HEK293 (cell line): Measurements from ENCODE around the gene CLDND1.

ENCODE experiments used
- FEZF1 ChIP-seq: fragments of 450-650 bp; formaldehyde crosslinking; IDR thresholded peaks from 2 replicates; pipeline ENCODE4 v1.5.1; 2016; ENCODE audit warnings: missing biosample characterization, missing genetic modification characterization
- SCRT2 ChIP-seq: fragments of 450-650 bp; formaldehyde crosslinking; IDR thresholded peaks from 2 replicates; pipeline ENCODE4 v1.5.1; 2016; ENCODE audit warnings: missing biosample characterization, missing genetic modification characterization
- ZBTB10 ChIP-seq: fragments of 450-650 bp; formaldehyde crosslinking; IDR thresholded peaks from 2 replicates; pipeline ENCODE4 v1.5.1; 2016; ENCODE audit warnings: missing biosample characterization, missing genetic modification characterization
- ZFP41 ChIP-seq: fragments of 450-650 bp; formaldehyde crosslinking; IDR thresholded peaks from 2 replicates; pipeline ENCODE4 v1.5.1; 2016; ENCODE audit warnings: missing biosample characterization, missing genetic modification characterization, borderline replicate concordance
- ZNF133 ChIP-seq: fragments of 450-650 bp; formaldehyde crosslinking; IDR thresholded peaks from 2 replicates; pipeline ENCODE4 v1.5.1; 2016; ENCODE audit warnings: missing biosample characterization, missing genetic modification characterization
- ZNF155 ChIP-seq: fragments of 450-650 bp; formaldehyde crosslinking; IDR thresholded peaks from 2 replicates; pipeline ENCODE4 v1.5.1; 2016; ENCODE audit warnings: missing biosample characterization, missing genetic modification characterization
- ZNF2 ChIP-seq: fragments of 450-650 bp; formaldehyde crosslinking; IDR thresholded peaks from 2 replicates; pipeline ENCODE4 v1.5.1; 2016; ENCODE audit warnings: missing biosample characterization, missing genetic modification characterization
- ZNF23 ChIP-seq: fragments of 450-650 bp; formaldehyde crosslinking; IDR thresholded peaks from 2 replicates; pipeline ENCODE4 v1.5.1; 2016; ENCODE audit warnings: missing biosample characterization, missing genetic modification characterization, borderline replicate concordance
- ZNF416 ChIP-seq: fragments of 450-650 bp; formaldehyde crosslinking; IDR thresholded peaks from 2 replicates; pipeline ENCODE4 v1.5.1; 2016; ENCODE audit warnings: missing biosample characterization, missing genetic modification characterization
- ZNF513 ChIP-seq: fragments of 450-650 bp; IDR thresholded peaks from 2 replicates; pipeline ENCODE4 v1.5.1; 2018; ENCODE audit warnings: missing biosample characterization, missing genetic modification characterization
- ZNF544 ChIP-seq: fragments of 450-650 bp; formaldehyde crosslinking; IDR thresholded peaks from 2 replicates; pipeline ENCODE4 v1.5.0; 2017; ENCODE audit warnings: missing biosample characterization, missing genetic modification characterization
- ZNF571 ChIP-seq: fragments of 450-650 bp; formaldehyde crosslinking; IDR thresholded peaks from 2 replicates; pipeline ENCODE4 v1.5.0; 2017; ENCODE audit warnings: missing biosample characterization, missing genetic modification characterization
- ZNF624 ChIP-seq: fragments of 450-650 bp; formaldehyde crosslinking; IDR thresholded peaks from 2 replicates; pipeline ENCODE4 v1.5.1; 2017; ENCODE audit warnings: missing biosample characterization, missing genetic modification characterization
- ZNF664 ChIP-seq: fragments of 450-650 bp; formaldehyde crosslinking; IDR thresholded peaks from 2 replicates; pipeline ENCODE4 v1.5.1; 2016; ENCODE audit warnings: missing biosample characterization, missing genetic modification characterization
- ZNF701 ChIP-seq: fragments of 450-650 bp; formaldehyde crosslinking; IDR thresholded peaks from 2 replicates; pipeline ENCODE4 v1.5.1; 2016; ENCODE audit warnings: missing biosample characterization, missing genetic modification characterization
- ZNF777 ChIP-seq: fragments of 450-650 bp; formaldehyde crosslinking; IDR thresholded peaks from 2 replicates; pipeline ENCODE4 v1.5.1; 2017; ENCODE audit warnings: missing biosample characterization, missing genetic modification characterization, borderline replicate concordance
- ZNF785 ChIP-seq: fragments of 450-650 bp; formaldehyde crosslinking; IDR thresholded peaks from 2 replicates; pipeline ENCODE4 v1.5.1; 2016; ENCODE audit warnings: missing biosample characterization, missing genetic modification characterization
- ZNF843 ChIP-seq: fragments of 450-650 bp; formaldehyde crosslinking; IDR thresholded peaks from 2 replicates; pipeline ENCODE4 v1.5.1; 2016; ENCODE audit warnings: missing biosample characterization, missing genetic modification characterization
- ZSCAN16 ChIP-seq: fragments of 450-650 bp; formaldehyde crosslinking; IDR thresholded peaks from 2 replicates; pipeline ENCODE4 v1.5.1; 2016; ENCODE audit warnings: missing biosample characterization, missing genetic modification characterization
- ZSCAN4 ChIP-seq: fragments of 450-650 bp; formaldehyde crosslinking; IDR thresholded peaks from 2 replicates; pipeline ENCODE4 v1.5.1; 2017; ENCODE audit warnings: missing biosample characterization, missing genetic modification characterization
- TF ChIP-seq, protein P1 (sequence below): fragments of 450-650 bp; formaldehyde crosslinking; IDR thresholded peaks from 2 replicates; pipeline ENCODE4 v1.5.1; 2016; ENCODE audit warnings: missing biosample characterization, missing genetic modification characterization, borderline replicate concordance
- TF ChIP-seq, protein P2 (sequence below): fragments of 450-650 bp; formaldehyde crosslinking; IDR thresholded peaks from 2 replicates; pipeline ENCODE4 v1.5.1; 2017; ENCODE audit warnings: missing biosample characterization, missing genetic modification characterization
- TF ChIP-seq, protein P3 (sequence below): fragments of 450-650 bp; formaldehyde crosslinking; IDR thresholded peaks from 2 replicates; pipeline ENCODE4 v1.5.1; 2016; ENCODE audit warnings: missing biosample characterization, missing genetic modification characterization, borderline replicate concordance
- TF ChIP-seq, protein P4 (sequence below): fragments of 450-650 bp; formaldehyde crosslinking; IDR thresholded peaks from 2 replicates; pipeline ENCODE4 v1.5.1; 2016; ENCODE audit warnings: missing biosample characterization, missing genetic modification characterization

The CLDND1 gene

DNA sequence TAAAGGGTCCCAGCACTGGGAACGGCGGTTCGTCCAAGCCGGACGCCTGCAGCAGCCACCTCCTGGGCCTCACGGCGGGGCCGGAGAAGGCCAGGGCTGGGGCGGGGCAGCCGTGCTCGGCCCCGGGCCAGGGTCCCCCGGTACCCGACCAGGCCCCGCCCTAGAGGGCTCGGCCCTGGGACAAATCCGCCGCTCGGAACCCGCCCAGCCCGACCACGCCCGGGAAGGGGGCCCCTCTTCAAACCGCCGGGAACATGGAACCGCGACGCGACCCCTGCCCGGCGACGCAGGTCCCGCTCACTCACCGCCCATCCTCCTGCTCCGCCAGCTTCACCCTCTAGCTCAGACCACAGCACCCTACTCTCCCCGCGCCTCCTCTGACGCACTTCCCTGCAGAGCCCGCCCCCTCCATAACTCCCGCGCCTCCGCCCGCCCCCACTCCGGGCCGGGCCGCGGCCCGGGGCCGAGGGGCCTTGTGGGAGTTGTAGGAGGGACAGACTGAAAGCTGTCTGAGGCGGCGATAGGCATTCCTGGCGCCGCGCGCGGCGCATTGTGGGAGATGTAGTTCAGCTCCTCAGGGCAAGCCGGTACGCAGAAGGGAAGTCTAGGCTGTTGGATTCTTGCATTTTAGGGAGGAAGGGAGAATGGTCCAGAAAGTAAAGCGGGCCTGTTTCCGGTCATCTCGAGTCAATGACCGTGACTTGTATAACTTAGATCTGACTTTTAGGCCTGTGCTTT is at the start of gene CLDND1 (continued):
- TF ChIP-seq, protein P1, sequence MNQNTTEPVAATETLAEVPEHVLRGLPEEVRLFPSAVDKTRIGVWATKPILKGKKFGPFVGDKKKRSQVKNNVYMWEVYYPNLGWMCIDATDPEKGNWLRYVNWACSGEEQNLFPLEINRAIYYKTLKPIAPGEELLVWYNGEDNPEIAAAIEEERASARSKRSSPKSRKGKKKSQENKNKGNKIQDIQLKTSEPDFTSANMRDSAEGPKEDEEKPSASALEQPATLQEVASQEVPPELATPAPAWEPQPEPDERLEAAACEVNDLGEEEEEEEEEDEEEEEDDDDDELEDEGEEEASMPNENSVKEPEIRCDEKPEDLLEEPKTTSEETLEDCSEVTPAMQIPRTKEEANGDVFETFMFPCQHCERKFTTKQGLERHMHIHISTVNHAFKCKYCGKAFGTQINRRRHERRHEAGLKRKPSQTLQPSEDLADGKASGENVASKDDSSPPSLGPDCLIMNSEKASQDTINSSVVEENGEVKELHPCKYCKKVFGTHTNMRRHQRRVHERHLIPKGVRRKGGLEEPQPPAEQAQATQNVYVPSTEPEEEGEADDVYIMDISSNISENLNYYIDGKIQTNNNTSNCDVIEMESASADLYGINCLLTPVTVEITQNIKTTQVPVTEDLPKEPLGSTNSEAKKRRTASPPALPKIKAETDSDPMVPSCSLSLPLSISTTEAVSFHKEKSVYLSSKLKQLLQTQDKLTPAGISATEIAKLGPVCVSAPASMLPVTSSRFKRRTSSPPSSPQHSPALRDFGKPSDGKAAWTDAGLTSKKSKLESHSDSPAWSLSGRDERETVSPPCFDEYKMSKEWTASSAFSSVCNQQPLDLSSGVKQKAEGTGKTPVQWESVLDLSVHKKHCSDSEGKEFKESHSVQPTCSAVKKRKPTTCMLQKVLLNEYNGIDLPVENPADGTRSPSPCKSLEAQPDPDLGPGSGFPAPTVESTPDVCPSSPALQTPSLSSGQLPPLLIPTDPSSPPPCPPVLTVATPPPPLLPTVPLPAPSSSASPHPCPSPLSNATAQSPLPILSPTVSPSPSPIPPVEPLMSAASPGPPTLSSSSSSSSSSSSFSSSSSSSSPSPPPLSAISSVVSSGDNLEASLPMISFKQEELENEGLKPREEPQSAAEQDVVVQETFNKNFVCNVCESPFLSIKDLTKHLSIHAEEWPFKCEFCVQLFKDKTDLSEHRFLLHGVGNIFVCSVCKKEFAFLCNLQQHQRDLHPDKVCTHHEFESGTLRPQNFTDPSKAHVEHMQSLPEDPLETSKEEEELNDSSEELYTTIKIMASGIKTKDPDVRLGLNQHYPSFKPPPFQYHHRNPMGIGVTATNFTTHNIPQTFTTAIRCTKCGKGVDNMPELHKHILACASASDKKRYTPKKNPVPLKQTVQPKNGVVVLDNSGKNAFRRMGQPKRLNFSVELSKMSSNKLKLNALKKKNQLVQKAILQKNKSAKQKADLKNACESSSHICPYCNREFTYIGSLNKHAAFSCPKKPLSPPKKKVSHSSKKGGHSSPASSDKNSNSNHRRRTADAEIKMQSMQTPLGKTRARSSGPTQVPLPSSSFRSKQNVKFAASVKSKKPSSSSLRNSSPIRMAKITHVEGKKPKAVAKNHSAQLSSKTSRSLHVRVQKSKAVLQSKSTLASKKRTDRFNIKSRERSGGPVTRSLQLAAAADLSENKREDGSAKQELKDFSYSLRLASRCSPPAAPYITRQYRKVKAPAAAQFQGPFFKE: no peak
- TF ChIP-seq FEZF1 (tag by site-specific recombination) (no peak), ZNF624 (tag by site-specific recombination) (no peak), ZNF513 (tag by site-specific recombination) (no peak), SCRT2 (tag by site-specific recombination) (no peak), ZBTB10 (tag by site-specific recombination) (peak; percentile 61; the same call in 1 of the 2 replicates), ZSCAN16 (tag by site-specific recombination) (no peak), ZSCAN4 (no peak), ZNF701 (no peak), ZNF2 (tag by site-specific recombination) (no peak; the same call in 1 of the 2 replicates), ZNF155 (tag by site-specific recombination) (no peak), ZNF785 (no peak), ZNF416 (tag by site-specific recombination) (no peak), ZNF23 (tag by site-specific recombination) (no peak), ZNF777 (tag by site-specific recombination) (no peak), ZNF133 (tag by site-specific recombination) (no peak), ZNF664 (tag by site-specific recombination) (no peak), ZNF843 (peak; percentile 40; the same call in 1 of the 2 replicates), ZFP41 (tag by site-specific recombination) (no peak), ZNF571 (tag by site-specific recombination) (no peak), ZNF544 (tag by site-specific recombination) (no peak)
- TF ChIP-seq, protein P2, sequence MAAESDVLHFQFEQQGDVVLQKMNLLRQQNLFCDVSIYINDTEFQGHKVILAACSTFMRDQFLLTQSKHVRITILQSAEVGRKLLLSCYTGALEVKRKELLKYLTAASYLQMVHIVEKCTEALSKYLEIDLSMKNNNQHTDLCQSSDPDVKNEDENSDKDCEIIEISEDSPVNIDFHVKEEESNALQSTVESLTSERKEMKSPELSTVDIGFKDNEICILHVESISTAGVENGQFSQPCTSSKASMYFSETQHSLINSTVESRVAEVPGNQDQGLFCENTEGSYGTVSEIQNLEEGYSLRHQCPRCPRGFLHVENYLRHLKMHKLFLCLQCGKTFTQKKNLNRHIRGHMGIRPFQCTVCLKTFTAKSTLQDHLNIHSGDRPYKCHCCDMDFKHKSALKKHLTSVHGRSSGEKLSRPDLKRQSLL: no peak
- TF ChIP-seq, protein P3, sequence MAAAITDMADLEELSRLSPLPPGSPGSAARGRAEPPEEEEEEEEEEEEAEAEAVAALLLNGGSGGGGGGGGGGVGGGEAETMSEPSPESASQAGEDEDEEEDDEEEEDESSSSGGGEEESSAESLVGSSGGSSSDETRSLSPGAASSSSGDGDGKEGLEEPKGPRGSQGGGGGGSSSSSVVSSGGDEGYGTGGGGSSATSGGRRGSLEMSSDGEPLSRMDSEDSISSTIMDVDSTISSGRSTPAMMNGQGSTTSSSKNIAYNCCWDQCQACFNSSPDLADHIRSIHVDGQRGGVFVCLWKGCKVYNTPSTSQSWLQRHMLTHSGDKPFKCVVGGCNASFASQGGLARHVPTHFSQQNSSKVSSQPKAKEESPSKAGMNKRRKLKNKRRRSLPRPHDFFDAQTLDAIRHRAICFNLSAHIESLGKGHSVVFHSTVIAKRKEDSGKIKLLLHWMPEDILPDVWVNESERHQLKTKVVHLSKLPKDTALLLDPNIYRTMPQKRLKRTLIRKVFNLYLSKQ (tag by site-specific recombination): no peak
- TF ChIP-seq, protein P4, sequence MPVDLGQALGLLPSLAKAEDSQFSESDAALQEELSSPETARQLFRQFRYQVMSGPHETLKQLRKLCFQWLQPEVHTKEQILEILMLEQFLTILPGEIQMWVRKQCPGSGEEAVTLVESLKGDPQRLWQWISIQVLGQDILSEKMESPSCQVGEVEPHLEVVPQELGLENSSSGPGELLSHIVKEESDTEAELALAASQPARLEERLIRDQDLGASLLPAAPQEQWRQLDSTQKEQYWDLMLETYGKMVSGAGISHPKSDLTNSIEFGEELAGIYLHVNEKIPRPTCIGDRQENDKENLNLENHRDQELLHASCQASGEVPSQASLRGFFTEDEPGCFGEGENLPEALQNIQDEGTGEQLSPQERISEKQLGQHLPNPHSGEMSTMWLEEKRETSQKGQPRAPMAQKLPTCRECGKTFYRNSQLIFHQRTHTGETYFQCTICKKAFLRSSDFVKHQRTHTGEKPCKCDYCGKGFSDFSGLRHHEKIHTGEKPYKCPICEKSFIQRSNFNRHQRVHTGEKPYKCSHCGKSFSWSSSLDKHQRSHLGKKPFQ (tag by site-specific recombination): no peak
